ENCODE results near the gene SLC5A4.

Gene SLC5A4

GRCh38 chr22:32232191-32232830 lies 22.8 kb downstream of the SLC5A4 start:
- no peak for DNase-seq (ENCODE audit: low read depth in 2 of 2)

GRCh38 chr22:32226326-32227104 lies 28.6 kb downstream of the SLC5A4 start:
- DNase-seq (ENCODE audit: low read depth in 2 of 2), result no peak

GRCh38 chr22:32222991-32223390 lies 32.2 kb downstream of the SLC5A4 start:
- no peak for DNase-seq (ENCODE audit: low read depth in 2 of 2)

GRCh38 chr22:32219026-32219425 lies 36.1 kb downstream of the SLC5A4 start:
- DNase-seq (ENCODE audit: low read depth in 2 of 2), result no peak

GRCh38 chr22:32218470-32218869 lies 36.7 kb downstream of the SLC5A4 start:
- DNase-seq (ENCODE audit: low read depth in 2 of 2), result no peak

- DNase-seq (ENCODE audit: low read depth in 2 of 2), result no peak
Observed at GRCh38 chr22:32217465-32217864, 37.7 kb downstream of the SLC5A4 start.

GRCh38 chr22:32216911-32217310 lies 38.2 kb downstream of the SLC5A4 start:
- no peak for DNase-seq (ENCODE audit: low read depth in 2 of 2)

- DNase-seq (ENCODE audit: low read depth in 2 of 2), result no peak
Observed at GRCh38 chr22:32211011-32211410, 44.1 kb downstream of the SLC5A4 start.

- no peak for DNase-seq (ENCODE audit: low read depth in 2 of 2)
Observed at GRCh38 chr22:32208681-32209080, 46.5 kb downstream of the SLC5A4 start.

- DNase-seq (ENCODE audit: low read depth in 2 of 2), result no peak
Observed at GRCh38 chr22:32207971-32208480, 47.1 kb downstream of the SLC5A4 start.

- no peak for DNase-seq (ENCODE audit: low read depth in 2 of 2)
Observed at GRCh38 chr22:32206774-32207758, 48.1 kb downstream of the SLC5A4 start.

GRCh38 chr22:32205974-32206773 lies 49.0 kb downstream of the SLC5A4 start:
- no peak for DNase-seq (ENCODE audit: low read depth in 2 of 2)

GRCh38 chr22:32204856-32205722 lies 50.1 kb downstream of the SLC5A4 start, which contains the start of gene RFPL2:
Gene RFPL2 (minus strand): TSS chr22:32205073. CDS start chr22:32202451, 2,622 bp downstream.
- no peak for DNase-seq (ENCODE audit: low read depth in 2 of 2)

GRCh38 chr22:32204040-32204855 lies 50.9 kb downstream of the SLC5A4 start:
- DNase-seq (ENCODE audit: low read depth in 2 of 2), result no peak

- no peak for DNase-seq (ENCODE audit: low read depth in 2 of 2)
Observed at GRCh38 chr22:32203181-32204039, 51.7 kb downstream of the SLC5A4 start.

- no peak for DNase-seq (ENCODE audit: low read depth in 2 of 2)
Observed at GRCh38 chr22:32202539-32203180, 52.5 kb downstream of the SLC5A4 start.

GRCh38 chr22:32202161-32202538 lies 53.0 kb downstream of the SLC5A4 start:
- no peak for DNase-seq (ENCODE audit: low read depth in 2 of 2)

GRCh38 chr22:32200752-32201151 lies 54.4 kb downstream of the SLC5A4 start:
- DNase-seq (ENCODE audit: low read depth in 2 of 2), result no peak
